HG02678 (cell line): Measurements from ENCODE around the gene DCP1A.
"Not testable (repeated sequence)": the region's sequence is repeated elsewhere in the genome, so short reads cannot be mapped to it uniquely, and the experiment has no call there.

Experiments
- ATAC-seq: cut with Tn5 transposase; IDR thresholded peaks from one replicate; pipeline ENCODE4 v1.9.1; 2021; ENCODE audit warnings: mild to moderate bottlenecking, moderate library complexity; ENCODE audit not compliant: unreplicated experiment

The DCP1A gene

DNA sequence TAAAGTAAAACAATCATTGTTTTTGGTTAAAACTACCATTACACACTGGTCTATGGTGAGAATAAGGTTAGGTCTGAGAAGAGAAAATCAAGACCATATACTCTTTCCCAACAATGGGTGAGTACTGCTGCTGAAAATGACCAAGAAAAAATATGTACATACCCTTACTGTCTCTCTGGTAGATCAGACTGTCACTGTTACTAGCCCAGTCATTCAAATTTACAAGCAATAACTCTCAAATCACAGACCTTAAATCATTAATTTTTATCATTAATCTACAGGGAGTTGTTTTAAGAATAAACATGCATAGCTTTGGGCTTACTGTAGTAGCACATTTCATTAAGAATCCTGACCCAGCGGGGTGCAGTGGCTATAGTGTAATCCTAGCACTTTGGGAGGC is 17.4 kb downstream of the DCP1A start:
- ATAC-seq: no peak

DNA sequence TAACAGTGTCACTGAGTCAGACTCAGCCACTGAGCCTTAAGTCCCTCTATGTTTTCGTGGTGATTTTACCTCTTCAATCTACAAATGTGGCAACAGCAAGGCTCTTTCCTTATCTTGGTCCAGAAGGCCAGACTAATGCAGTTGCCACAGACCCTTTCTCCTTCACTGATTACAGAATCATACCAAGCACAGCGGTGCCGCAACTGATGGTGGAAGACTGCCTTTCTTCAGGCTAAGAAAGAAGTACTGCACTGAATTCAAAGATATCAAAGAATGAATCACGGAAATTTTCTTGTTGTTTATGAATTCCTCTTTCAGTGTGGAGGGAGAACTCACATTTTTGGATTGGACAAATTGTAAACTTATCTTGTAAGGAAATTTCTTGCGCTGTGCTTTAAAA is 18.6 kb downstream of the DCP1A start:
- ATAC-seq: no peak

DNA sequence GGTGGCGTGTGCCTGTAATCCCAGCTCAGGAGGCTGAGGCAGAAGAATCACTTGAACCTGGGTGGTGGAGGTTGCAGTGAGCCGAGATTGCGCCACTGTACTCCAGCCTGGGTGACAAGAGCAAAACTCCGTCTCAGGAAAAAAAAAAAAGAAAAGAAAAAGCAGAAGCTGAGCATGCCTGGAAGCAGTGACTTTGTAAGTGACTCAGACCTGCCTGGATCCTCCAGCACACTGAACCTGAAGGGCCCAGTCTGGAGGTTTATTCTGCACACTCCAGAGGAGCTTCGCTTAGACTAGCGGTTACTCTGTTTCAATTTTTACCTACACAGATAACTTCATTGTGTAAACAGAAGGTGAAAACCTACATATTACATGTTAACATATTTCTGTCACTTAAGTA is 19.4 kb downstream of the DCP1A start:
- not testable (repeated sequence) for ATAC-seq

DNA sequence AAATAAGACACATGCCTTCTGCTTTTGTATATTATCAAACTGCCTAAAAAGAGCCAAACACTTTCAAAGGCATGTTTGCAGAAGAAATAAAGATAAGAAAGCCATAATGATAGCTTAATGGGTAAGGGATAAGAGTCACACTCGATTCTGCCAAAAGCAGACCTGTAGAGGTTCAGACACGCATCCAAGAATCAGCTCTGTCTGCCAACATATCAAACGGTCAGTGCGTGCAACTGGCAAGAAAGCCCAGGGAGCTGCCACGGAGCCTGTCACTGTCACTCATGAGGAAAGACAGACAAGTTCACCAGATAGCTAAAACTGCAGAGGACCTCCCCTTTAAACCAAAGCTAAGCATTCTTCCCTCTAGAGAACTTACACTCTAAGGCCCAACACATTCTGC is 23.2 kb downstream of the DCP1A start:
- no peak for ATAC-seq

DNA sequence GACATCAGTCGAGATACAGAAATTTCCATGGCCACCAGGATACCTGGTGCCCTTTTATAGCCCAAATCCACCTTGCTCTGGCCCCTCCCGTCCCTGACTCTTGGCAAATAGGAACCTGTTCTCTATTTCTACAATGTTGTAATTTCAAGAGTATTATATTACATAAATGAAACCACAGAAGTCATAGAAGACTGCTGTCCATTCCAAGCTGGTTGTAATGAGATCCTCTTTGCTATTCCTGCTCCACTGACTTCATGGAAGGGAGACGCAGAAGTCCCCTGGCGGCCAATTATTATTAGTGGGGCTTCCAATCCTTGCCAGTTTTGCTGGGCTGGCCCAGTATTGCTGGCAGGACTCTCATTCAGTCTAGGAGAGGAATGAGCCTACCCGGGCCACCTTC is 26.6 kb downstream of the DCP1A start:
- no peak for ATAC-seq

DNA sequence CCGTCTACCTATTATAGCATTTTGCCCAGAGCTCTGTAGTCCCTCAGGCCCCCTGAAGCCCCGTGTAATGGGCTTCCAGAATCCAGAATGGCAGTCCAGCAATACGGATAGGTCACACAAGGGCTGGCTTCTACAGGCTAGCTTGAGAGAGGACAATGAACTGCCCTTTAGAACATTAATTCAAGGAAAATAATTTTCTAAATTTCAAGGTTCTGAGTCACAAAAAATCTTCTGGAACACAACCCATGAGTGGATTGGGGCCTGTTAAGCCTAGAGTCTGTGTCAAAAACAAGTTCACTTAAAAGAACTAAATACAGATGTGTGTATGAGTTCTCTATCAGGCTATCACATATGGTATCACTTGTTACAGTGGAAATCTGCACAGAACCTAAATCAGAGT is 28.8 kb downstream of the DCP1A start:
- no peak for ATAC-seq

DNA sequence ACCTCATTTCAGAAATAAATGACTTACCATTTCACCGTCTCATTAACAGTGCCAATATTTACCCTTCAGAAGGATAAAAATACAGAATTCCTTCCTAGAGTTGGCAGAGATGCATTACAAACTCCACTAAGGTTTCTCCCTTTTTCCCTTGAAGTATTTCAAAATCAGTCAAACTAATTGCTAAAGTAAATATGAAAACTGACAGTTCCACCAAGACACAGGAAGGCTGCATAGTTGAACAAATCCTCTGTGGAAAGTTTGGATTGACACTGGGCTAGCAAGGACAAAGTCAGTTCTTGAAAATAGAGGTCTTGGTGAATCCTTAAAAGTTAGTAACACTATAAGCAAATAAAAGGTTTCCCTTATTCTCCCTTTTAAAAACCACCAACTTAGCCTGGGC is 34.5 kb downstream of the DCP1A start:
- no peak for ATAC-seq

DNA sequence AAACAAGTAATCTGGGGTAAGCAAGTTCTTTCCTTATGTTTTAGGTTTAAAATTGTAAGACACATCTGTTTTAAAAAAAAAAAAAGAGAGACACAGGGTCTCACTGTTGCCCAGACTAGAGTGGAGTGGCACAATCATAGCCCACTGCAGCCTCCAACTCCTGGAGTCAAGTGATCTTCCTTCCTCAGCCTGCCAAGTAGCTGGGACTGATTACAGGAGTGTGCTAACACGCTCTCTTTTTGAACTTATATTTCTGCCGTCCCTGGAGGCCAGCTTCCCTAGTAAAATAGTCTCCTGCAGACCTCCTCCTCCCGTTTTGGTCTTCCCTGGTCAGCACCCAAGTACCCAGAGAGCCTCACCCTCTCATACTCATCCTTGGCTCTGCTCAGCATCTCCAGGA is 35.5 kb downstream of the DCP1A start:
- no peak for ATAC-seq

DNA sequence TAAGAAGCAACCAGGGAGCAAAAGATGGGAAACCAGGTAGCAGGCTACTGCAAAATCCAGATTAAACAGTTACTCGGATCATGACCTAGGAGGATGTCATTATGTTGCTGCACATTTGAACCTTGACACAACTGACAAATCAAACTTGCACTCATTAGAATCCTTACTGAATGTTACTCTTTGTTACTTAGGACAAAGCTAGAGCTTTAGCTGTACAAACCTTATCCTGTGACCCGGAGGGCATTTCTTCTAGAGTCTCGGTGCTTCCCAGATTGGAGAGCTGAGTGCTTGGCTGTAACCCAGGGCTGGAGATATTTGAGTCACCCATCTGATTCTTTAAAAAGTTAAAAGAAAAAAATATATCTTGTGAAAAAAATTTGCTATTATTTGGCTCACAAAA is 43.4 kb downstream of the DCP1A start:
- ATAC-seq: no peak

DNA sequence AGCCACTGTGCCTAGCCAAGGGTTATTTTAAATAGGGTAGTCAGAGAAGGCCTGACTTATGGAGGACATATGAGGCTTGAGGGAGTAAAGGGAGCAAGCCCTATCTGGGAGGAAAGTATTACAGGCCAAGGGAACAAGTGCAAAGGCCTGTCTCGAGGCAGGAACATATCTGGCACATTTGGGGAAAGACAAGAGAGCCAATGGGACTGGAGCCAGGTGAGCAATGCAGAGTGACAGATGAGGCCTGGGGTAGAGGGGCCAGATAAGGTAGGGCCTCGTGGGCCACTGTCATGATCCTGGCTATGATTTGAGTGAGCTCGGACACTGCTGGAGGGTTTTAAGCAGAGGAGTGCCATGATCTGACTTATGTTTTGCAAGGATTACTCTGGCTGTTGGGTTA is 43.8 kb downstream of the DCP1A start:
- no peak for ATAC-seq

DNA sequence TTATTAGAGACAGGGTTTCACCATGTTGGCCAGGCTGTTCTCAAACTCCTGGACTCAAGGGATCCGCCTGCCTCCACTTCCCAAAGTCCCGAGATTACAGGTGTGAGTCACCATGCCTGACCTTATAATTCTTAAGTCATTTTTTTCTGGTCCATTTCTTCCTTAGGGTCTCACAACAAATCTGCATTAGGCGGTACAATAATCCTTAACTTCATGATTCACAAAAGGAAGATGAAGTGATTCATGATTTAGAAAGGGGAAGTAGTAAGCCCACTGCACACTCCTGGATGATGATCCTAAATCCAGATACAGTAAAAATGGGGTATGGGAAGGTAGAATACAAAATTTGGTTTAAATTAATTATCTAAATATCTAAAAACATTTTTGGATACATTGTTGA is 46.5 kb downstream of the DCP1A start:
- ATAC-seq: no peak

DNA sequence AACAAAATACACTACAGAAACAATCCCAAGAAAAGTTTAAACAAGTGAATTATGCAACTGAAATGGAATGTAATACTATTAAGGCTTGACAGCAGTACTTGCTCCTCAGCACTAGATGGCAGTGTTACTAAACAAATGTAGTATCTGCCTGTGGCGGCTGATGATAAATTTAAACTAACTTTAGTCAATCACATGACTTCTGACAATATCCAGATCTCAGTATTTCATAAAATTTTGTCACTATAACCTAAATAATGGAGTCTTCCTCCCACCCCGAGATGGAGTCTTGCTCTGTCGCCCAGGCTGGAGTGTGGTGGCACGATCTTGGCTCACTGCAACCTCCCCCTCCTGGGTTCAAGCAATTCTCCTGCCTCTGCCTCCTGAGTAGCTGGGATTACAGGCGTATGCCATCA is 47.7 kb downstream of the DCP1A start:
- peak; percentile 49 for ATAC-seq

DNA sequence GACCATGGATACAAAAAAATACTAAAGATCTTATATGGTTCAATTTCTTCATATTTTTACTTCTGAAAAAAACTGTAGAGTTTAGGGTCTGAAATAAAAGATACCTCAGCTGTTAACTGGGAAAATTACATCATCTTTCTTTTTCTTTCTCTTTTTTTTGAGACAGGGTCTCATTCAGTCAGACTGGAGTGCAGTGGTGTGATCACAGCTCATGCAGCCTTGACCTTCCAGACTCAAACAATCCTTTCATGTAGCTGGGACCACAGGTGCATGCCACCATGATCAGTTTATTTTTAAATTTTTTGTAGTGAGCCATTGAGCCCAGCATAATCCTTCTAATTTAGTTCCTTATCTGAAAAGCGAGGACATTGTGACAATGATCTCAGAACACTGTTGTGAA is 51.9 kb downstream of the DCP1A start:
- ATAC-seq: no peak

DNA sequence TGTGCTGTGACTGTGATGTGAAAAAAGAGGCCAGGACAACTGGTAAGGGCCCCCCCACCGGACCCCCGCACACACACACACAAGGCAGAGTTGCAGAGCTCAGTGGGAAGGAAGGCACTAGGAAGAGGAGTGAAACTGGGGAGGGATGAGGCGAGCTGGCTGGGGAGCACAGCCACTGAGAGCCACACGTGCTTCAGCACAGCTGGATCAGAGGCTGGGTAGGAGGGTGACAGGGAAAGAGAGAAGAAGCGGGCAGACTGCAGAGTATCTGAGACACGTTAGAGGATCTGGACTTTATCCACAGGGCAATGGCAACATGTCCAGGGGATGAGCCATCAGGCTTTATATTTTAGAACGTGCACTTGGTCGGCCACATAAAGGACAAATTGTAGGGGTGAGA is 53.5 kb downstream of the DCP1A start:
- no peak for ATAC-seq

DNA sequence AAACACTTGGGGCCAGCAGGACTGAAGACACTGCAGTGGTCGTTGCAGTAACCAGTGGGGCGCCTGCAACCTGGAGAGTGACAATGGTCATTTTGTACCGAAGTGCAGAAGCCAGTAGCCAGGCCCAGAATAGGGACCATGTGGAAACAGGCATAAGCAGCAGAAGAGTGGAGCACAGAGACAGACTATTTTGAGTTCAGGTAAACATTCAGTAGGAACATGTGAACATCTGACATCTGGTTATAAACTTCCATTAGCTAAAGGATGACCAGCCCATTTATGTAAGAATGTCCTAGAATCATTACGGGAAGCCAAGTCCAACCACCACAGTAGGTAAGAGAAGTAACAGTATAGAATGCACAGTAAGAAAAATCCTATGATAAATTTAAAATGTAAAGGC is 59.1 kb downstream of the DCP1A start:
- ATAC-seq: no peak

DNA sequence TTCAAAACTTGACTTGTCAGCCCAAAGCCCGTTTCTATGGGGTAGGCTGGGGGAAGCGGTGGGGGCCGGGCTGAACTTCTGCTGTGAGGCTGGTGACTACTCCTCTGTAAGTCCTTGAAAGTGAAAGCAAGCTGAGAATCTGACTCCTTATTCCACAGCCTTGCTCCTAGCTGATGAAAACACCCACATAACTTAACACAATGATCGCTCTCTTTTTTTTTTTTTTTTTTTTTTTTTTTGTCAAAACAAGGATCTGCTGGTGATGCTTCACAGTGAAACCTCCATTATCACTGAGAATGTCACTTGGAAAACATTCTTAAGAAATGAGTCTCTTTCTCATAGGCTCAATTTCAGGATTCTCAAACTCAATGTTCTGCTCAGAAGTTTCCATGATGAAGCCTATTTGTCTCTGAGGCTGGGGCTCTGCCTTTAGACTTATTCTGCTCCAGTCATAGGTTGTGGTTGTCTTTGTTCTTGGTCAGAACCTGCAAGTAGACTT is 60.2 kb downstream of the DCP1A start:
- no peak for ATAC-seq

DNA sequence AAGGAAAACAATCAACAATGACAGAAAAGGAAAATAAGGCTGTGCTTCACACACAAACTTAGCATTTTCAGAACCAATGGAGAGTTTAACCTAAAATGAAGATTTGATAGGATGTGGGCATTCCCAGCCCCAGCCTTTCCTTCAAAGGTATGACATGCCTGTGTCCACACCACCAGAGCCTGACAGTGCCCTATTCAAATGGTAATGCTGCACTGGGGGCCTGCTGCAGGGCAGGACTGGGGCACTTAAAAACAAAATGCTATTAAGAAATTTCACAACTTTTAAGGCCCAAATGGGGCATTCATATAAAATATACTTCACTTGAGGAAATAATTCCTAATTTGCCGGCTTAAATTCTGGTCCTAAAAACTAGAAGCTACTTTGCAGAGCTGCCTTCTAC is 60.6 kb downstream of the DCP1A start:
- ATAC-seq: no peak

DNA sequence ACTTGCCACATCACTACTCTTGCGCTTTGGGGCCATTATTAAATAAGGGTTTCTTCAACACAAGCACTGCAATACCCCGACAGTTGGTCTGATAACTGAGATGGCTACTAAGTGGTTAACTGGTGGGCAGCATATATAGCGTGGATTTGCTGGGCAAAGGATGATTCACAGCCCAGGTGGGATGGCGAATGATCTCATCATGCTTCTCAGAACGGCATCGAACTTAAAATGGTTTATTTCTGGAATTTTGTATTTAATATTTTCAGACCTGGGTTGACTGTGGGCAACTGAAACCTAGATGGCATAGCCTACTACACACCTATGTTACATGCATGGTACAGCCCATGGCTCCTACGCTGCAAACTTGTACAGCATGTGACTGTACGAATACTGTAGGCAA is 64.8 kb downstream of the DCP1A start:
- no peak for ATAC-seq

DNA sequence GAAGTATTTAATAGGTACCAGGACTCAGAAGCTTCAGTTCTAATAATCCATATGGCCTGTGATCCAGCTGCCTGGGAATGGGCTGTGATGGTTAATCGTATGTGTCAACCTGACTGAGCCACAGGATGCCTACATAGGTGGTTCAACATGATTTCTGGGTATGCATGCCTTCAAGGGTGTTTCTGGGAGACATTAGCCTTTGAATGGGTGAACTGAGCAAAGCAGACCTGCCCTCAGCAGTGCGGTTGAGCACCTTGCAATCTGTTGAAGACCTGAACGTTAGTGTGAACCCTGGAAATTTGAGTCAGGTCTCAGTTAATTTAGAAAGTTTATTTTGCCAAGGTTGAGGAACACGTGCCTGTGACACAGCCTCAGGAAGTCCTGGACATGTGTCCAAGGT is 68.7 kb downstream of the DCP1A start:
- no peak for ATAC-seq

DNA sequence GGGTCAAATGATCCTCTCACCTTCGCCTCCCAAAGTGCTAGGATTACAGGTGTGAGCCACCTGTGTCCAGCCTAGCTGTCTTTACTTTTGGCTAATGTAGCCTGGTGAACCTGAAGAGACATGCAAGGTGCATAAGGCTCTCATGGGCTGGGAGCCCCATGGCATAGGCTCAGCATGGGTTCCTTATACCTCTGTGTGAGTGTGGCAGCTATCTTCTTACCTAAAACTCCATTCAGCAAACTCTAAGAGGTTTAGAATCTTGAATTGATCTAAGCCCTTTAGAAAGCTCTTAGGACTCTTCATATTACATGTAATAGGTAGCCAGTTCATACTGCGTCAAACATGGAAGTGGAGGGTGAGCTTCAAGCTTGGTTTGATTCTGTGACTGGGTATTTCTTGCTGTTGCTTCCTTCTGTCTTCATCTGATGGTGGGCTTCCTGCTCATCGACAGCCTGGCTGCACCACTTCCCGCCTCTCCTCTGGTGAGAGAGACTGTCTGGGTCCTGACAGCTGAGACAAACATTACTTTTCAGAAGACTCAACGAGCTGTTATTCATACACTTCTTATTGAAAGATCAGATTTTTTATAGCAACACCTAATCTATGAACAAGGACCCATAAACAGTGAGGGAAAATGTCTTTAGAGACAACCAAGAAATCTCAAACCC is 72.3 kb downstream of the DCP1A start:
- ATAC-seq: no peak

DNA sequence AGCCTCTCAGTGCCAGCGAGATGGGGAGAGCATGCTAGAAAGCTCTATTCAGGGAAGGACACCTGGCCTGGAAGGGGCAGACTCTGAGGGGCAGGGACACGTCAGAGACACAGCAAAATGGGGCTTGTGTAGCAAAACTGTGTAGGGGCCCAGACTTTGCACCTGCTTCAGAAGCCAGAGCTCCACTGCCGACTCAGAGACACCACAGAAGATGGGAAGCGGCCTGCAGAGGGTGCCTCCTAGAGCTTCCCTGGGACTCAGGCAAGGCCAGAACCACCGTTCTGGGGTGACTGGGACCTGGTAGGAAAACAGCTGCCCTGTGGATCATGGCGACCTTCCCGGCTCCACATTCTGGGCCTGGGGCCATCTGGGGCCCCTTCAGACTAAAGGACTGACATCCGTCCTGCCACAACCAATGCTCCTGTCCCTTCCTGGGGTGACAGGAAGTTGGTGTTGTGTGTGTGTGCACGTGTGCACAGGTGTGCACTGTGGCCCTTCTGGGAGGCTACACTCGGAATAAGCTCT is 74.1 kb downstream of the DCP1A start:
- ATAC-seq: no peak

DNA sequence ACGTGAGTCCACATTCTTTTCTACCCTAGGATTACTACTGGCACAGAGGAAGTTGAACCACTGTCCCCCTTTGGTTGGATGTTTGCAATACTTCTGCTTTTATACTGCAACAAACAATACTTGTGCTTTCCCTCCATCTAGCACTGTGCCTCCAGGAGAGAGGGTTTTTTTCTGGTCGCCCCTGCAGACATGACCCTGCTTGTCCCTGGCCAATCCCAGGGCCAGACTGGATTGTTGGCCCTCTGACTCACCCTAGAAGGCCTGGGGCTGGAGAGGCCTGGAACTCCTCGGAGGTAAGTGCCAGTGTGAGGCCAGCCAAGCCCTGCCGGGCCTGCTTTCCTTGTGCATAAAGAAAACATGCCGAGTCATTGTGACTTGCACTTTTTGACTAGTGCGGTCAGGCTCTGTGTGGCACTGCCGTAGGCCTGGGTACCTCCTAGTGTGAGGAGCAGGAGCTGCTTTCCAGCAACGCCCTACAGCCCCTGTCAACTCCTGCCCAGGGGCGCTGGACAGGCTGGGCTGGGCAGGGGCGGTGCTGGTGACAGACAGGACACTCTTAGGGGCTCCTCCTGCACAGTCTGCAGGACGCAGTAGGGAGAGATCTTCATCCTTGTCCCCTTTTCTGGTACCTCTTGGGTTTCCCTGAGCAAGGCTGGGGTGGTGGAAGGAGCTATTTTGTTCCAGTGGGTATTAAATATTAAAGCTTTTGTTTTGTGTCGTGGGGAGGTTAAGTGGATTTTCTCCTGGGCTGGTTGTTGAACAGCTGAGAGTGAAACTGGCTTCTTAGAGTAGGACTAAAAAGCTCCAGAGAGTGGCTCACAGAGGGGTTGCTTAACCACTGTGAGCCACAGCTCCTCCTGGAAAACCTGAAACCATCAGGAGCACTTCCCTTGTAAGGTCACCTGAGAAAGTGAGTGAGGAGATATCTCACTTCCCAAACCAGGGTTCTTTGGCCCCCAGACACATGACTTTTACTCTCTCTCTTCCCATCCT is 77.2 kb downstream of the DCP1A start:
- ATAC-seq: peak; percentile 42
